Right lobe of liver (tissue), 6 donors: ENCODE measurements around the gene DAPK2. TPM values are rescaled to one million over a fixed set of nuclear protein-coding genes. Genes with fewer than 3 reads are reported as not detected.

Experiments
- ATAC-seq, 4 donors: fragments of 200-7000 bp; cut with Tn5 transposase; one replicate each; pipeline ENCODE4 v1.9.1; 2020; ENCODE audit warnings: mild to moderate bottlenecking in 4 of 4, moderate library complexity in 4 of 4
- DNase-seq, 3 donors: peaks; one replicate each; pipeline ENCODE4 v3.0.0-alpha.2; 2020
- H3K27ac ChIP-seq, 3 donors: fragments of 200-600 bp; one replicate each; pipeline ENCODE4 v1.8.0; 2022
- H3K27me3 ChIP-seq, 2 donors: fragments of 200-600 bp; one replicate each; pipeline ENCODE4 v1.8.0; 2022
- H3K36me3 ChIP-seq, 4 donors: fragments of 200-600 bp; sonication (generic) in 1 of 4; one replicate each; pipeline versions ENCODE4 v1.5.1 to v1.8.0; 2017 to 2022; ENCODE audit warnings: control low read depth in 1 of 4
- H3K4me1 ChIP-seq, 4 donors: fragments of 200-600 bp; sonication (generic) in 1 of 4; one replicate each; pipeline versions ENCODE4 v1.5.1 to v1.8.0; 2017 to 2022; ENCODE audit warnings: control low read depth in 1 of 4
- H3K4me3 ChIP-seq, 3 donors: fragments of 200-600 bp; one replicate each; pipeline ENCODE4 v1.8.0; 2022
- H3K9me3 ChIP-seq, 4 donors: fragments of 200-600 bp; sonication (generic) in 1 of 4; one replicate each; pipeline versions ENCODE4 v1.5.1 to v1.8.0; 2017 to 2022; ENCODE audit warnings: control low read depth in 1 of 4
- POLR2A ChIP-seq: fragments of 450-650 bp; IDR thresholded peaks from one replicate; pipeline ENCODE4 v1.6.1; 2017; ENCODE audit warnings: antibody characterized with exemption, mild to moderate bottlenecking
- WGBS: methylation state at CpG from one replicate; pipeline ENCODE4 v1.1.6; 2018; ENCODE audit warnings: low coverage, low lambda C conversion rate; ENCODE audit not compliant: insufficient coverage; ENCODE audit errors: missing lambda C conversion rate; 5-methylcytosine and 5-hydroxymethylcytosine counted together
- intact Hi-C, 2 donors: fragments of 100-400 bp; cut with DNase I; formaldehyde crosslinking; loops; one replicate each; pipeline versions ENCODE4 v1.11.2 to v1.14.1; 2022
- total RNA-seq, 6 experiments: library from RNA; depleted of rRNA in 2 of 6; stranded (reverse); fragments of >200 nt in 2 of 6; fragmentation: NEBNext Ultra II Directional in 3 of 6; extraction: Animal tissue kit (Norgen Biotek cat#: 25700) in 3 of 6; gene quantifications; one replicate each; pipeline versions ENCODE4 v1.1.0 to v1.2.4, GENCODE V29; 2016 to 2023
- TF ChIP-seq, protein P1 (sequence below), 4 donors: fragments of 200-600 bp in 3 of 4; fragments of 450-650 bp in 1 of 4; IDR thresholded peaks; one replicate each; pipeline versions ENCODE4 v1.5.1 to v1.8.0; 2016 to 2022; ENCODE audit warnings: antibody characterized with exemption in 4 of 4, mild to moderate bottlenecking in 2 of 4
- donor health status: DM: no; HTN: yes; CAD: no.
- donor health status: DM: no; HTN: no; CAD: no.
- donor health status: DM: no; HTN: no; CAD: no.
- donor health status: DM: no; HTN: yes; CAD: no.
- donor health status: DM: no; HTN: yes; CAD: no.

The DAPK2 gene
- total RNA-seq, 6 experiments from 2014 or later = 1.5 to 11.5 (median 4.7) TPM

DNA sequence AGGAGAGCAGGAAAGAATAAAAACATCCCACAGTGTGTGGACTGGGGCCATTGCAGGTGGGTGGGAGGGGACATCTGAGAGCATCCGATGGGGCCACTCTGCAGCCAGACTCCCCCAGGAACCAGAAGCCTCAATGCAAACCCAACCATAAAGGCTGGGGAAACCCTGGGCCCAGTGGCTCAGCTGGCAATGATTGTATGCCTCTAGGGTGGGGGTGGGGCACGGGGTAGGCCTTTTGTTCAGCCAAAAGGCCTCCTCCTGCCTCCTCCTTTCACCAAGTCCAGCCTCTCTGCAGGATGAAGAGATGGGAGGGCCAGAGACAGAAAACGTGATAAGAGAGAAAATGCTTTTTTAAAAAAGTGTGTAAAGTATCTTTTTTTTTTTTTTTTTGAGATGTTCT, 167.1 kb downstream of the DAPK2 start:
- intact Hi-C loops = no loop called here
- Histone ChIP-seq H3K4me1 (peaks cover 0 to 21% (median 7%) of the 10 kb centered on the region in 4 donors), H3K27ac (no peak overlapping the region), H3K36me3 (no peaks in the 10 kb centered on the region), H3K4me3 (no peak overlapping the region), H3K27me3 (no peaks in the 10 kb centered on the region), H3K9me3 (no peaks in the 10 kb centered on the region)
- WGBS = 29% methylated on average over 1 of the region's 3 CpGs
- ATAC-seq (no peak), DNase-seq (no peak)
- TF ChIP-seq, protein P1, sequence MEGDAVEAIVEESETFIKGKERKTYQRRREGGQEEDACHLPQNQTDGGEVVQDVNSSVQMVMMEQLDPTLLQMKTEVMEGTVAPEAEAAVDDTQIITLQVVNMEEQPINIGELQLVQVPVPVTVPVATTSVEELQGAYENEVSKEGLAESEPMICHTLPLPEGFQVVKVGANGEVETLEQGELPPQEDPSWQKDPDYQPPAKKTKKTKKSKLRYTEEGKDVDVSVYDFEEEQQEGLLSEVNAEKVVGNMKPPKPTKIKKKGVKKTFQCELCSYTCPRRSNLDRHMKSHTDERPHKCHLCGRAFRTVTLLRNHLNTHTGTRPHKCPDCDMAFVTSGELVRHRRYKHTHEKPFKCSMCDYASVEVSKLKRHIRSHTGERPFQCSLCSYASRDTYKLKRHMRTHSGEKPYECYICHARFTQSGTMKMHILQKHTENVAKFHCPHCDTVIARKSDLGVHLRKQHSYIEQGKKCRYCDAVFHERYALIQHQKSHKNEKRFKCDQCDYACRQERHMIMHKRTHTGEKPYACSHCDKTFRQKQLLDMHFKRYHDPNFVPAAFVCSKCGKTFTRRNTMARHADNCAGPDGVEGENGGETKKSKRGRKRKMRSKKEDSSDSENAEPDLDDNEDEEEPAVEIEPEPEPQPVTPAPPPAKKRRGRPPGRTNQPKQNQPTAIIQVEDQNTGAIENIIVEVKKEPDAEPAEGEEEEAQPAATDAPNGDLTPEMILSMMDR (IDR thresholded peaks at IDR 0.05) = no peak
- no peak for TF ChIP-seq POLR2A

DNA sequence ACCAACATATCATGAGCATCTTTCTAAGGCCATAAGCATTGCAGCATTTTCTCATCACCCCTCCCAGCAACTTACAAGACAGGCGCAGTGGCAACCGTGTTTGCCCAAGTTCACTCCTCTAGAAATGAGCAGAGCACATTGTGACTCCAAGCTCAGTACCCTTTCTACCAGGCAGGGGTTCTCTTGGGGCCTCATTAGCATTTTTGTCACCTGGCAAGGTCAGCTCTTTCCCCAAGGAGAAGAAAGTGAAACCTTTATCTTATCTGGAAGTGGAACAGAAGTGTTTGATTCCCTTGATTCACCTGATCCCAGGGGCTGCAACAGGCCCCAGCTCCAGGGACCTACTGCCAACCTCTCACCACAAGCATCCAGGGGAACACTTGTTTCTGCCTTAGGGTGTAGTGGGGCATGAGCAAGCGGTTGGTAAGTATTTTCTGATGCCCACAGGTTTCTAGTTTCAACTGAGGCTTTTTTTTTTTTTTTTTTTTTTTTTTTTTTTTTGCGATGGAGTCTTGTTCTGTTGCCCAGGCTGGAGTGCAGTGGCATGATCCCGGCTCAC, 168.5 kb downstream of the DAPK2 start:
- WGBS = 86% methylated on average over 2 of the region's 5 CpGs
- no peaks in the 10 kb centered on the region for H3K27me3 ChIP-seq
- TF ChIP-seq, protein P1 (IDR thresholded peaks at IDR 0.05) = no peak
- no peak for TF ChIP-seq POLR2A
- no peaks in the 10 kb centered on the region for H3K9me3 ChIP-seq
- intact Hi-C loops = no loop called here
- no peak overlapping the region for H3K27ac ChIP-seq
- peaks cover 0 to 11% (median 5%) of the 10 kb centered on the region in 4 donors for H3K4me1 ChIP-seq
- H3K36me3 ChIP-seq = no peaks in the 10 kb centered on the region
- no peak overlapping the region for H3K4me3 ChIP-seq
- no peak for ATAC-seq
- DNase-seq = no peak

DNA sequence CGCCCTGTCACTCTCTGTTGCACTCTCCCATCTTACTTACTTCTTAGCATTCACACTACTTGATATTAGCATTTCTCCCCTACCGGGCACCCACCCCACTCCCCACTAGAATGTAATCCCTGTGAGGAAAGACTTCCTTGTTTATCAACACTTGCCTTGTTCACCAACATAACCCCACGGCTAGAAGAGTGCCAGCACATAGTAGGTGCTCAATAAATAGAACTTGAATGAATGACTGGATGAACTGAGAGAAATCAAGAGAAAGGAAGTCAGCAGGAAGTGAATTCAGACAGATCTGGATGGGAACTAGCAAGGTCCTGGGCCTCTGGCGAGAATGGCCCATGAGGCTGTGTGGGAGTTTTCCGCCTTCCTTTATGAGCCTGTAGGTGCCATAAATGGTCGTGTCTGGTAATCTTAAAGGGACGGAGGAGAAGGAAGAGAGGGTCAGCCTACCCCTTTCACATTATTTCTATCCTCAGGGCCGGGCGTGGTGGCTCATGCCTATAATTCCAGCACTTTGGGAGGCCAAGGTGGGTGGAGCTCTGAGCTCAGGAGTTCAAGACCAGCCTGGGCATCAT, 170.1 kb downstream of the DAPK2 start:
- Histone ChIP-seq H3K4me1 (no peaks in the 10 kb centered on the region), H3K27ac (no peak overlapping the region), H3K4me3 (no peak overlapping the region), H3K9me3 (no peaks in the 10 kb centered on the region), H3K27me3 (no peaks in the 10 kb centered on the region), H3K36me3 (no peaks in the 10 kb centered on the region)
- ATAC-seq = no peak
- WGBS = 67% methylated on average over 8 of the region's 9 CpGs
- DNase-seq = peak in 1 of 3 donors; percentile 19
- TF ChIP-seq, protein P1 (IDR thresholded peaks at IDR 0.05) = no peak
- TF ChIP-seq POLR2A = no peak
- intact Hi-C loops = no loop called here

DNA sequence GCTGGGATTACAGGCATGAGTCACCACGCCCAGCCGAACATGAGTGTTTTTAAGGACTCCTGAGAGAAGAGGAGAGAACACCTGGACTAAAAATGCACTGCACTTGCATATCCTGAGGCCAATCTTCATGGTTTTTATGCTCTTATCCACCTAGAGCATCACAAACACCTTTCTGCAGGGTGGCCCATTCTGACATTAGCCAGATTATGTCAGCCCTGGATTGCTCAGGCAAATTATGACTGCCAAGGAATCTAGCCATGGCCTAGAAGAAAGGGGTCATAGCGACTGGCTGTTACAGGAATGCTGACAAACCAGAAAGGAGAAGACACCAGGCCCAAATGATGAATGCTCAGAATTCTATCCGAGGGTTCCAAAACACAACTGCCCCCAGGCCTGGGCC, 171.7 kb downstream of the DAPK2 start:
- intact Hi-C loops = no loop called here
- no peak for DNase-seq
- no peak for ATAC-seq
- H3K36me3 ChIP-seq = no peaks in the 10 kb centered on the region
- no peak overlapping the region for H3K27ac ChIP-seq
- H3K9me3 ChIP-seq = no peaks in the 10 kb centered on the region
- H3K4me1 ChIP-seq = no peaks in the 10 kb centered on the region
- no peaks in the 10 kb centered on the region for H3K27me3 ChIP-seq
- no peak for TF ChIP-seq POLR2A
- TF ChIP-seq, protein P1 (IDR thresholded peaks at IDR 0.05) = no peak
- WGBS = 63% methylated on average over 3 of the region's 4 CpGs
- H3K4me3 ChIP-seq = no peak overlapping the region
